SK-N-SH (cell line): Measurements from ENCODE around the gene EXOC6B.

Experiments used
- JUND ChIP-seq: IDR thresholded peaks from 2 replicates; pipeline ENCODE4 v1.4.0; 2012
- POLR2AphosphoS5 ChIP-seq: IDR thresholded peaks from 2 replicates; pipeline ENCODE4 v1.6.1; 2012; ENCODE audit warnings: low read depth, low read length
- TF ChIP-seq, protein P1 (sequence below): fragments of 200-600 bp; sonication (generic); IDR thresholded peaks from 2 replicates; pipeline ENCODE4 v1.6.1; 2017; ENCODE audit warnings: antibody characterized with exemption, mild to moderate bottlenecking, moderate library complexity
- TF ChIP-seq, protein P2 (sequence below): IDR thresholded peaks from 2 replicates; pipeline ENCODE4 v1.6.1; 2012; ENCODE audit warnings: mild to moderate bottlenecking, low read depth, low read length, moderate library complexity

DNA sequence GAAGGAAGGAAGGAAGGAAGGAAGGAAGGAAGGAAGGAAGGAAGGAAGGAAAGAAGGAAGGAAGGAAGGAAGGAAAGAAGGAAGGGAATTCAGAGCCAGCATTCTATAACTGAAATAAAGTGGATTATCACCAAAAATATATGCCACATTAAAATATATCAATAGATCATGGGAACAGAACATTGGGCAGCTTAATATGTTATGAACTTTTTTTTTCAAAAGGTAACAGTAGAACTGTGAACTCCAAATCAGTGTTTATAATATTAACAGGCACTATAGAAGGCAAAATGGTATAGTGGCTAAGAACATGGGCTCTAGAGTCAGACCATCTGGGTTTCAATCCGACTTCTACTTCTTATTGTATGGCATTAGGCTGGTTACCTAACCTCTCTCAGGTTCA, 313.5 kb downstream of the EXOC6B start:
- TF ChIP-seq, protein P1, sequence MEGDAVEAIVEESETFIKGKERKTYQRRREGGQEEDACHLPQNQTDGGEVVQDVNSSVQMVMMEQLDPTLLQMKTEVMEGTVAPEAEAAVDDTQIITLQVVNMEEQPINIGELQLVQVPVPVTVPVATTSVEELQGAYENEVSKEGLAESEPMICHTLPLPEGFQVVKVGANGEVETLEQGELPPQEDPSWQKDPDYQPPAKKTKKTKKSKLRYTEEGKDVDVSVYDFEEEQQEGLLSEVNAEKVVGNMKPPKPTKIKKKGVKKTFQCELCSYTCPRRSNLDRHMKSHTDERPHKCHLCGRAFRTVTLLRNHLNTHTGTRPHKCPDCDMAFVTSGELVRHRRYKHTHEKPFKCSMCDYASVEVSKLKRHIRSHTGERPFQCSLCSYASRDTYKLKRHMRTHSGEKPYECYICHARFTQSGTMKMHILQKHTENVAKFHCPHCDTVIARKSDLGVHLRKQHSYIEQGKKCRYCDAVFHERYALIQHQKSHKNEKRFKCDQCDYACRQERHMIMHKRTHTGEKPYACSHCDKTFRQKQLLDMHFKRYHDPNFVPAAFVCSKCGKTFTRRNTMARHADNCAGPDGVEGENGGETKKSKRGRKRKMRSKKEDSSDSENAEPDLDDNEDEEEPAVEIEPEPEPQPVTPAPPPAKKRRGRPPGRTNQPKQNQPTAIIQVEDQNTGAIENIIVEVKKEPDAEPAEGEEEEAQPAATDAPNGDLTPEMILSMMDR: no peak
- TF ChIP-seq POLR2AphosphoS5 (no peak), JUND (no peak)
- TF ChIP-seq, protein P2, sequence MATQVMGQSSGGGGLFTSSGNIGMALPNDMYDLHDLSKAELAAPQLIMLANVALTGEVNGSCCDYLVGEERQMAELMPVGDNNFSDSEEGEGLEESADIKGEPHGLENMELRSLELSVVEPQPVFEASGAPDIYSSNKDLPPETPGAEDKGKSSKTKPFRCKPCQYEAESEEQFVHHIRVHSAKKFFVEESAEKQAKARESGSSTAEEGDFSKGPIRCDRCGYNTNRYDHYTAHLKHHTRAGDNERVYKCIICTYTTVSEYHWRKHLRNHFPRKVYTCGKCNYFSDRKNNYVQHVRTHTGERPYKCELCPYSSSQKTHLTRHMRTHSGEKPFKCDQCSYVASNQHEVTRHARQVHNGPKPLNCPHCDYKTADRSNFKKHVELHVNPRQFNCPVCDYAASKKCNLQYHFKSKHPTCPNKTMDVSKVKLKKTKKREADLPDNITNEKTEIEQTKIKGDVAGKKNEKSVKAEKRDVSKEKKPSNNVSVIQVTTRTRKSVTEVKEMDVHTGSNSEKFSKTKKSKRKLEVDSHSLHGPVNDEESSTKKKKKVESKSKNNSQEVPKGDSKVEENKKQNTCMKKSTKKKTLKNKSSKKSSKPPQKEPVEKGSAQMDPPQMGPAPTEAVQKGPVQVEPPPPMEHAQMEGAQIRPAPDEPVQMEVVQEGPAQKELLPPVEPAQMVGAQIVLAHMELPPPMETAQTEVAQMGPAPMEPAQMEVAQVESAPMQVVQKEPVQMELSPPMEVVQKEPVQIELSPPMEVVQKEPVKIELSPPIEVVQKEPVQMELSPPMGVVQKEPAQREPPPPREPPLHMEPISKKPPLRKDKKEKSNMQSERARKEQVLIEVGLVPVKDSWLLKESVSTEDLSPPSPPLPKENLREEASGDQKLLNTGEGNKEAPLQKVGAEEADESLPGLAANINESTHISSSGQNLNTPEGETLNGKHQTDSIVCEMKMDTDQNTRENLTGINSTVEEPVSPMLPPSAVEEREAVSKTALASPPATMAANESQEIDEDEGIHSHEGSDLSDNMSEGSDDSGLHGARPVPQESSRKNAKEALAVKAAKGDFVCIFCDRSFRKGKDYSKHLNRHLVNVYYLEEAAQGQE: no peak
